K562 (cell line): ENCODE results near the gene PNISR. TPM values are rescaled to one million over a fixed set of nuclear protein-coding genes. Genes with fewer than 3 reads are reported as not detected.

Experiments
- EWSR1 ChIP-seq: fragments of 450-650 bp; IDR thresholded peaks from 2 replicates; pipeline ENCODE4 v1.6.1; 2018; ENCODE audit warnings: borderline replicate concordance, mild to moderate bottlenecking, low read depth, moderate library complexity; ENCODE audit not compliant: partially characterized antibody
- GABPB2 ChIP-seq: fragments of 250-450 bp; sonication (Bioruptor Pico); conservative IDR thresholded peaks from 2 replicates; pipeline ENCODE4 v1.5.1; 2021; ENCODE audit warnings: mild to moderate bottlenecking
- L3MBTL2 ChIP-seq: fragments of 450-650 bp; IDR thresholded peaks from 2 replicates; pipeline ENCODE4 v1.6.1; 2016; ENCODE audit warnings: mild to moderate bottlenecking, moderate library complexity
- NR2C2 ChIP-seq, 2 experiments: fragments of 200-800 bp in 1 of 2; sonication (Bioruptor generic) in 1 of 2; sonication (generic) in 1 of 2; formaldehyde crosslinking in 1 of 2; IDR thresholded peaks; 2 replicates each; pipeline versions ENCODE4 v1.6.1 to v1.8.0; 2016 to 2022; ENCODE audit warnings: mild to moderate bottlenecking in 1 of 2, missing compliant biosample characterization in 1 of 2, missing genetic modification characterization in 1 of 2, missing genetic modification reagents in 1 of 2
- RBM25 ChIP-seq: fragments of 200-400 bp; formaldehyde crosslinking; IDR thresholded peaks from 2 replicates; pipeline ENCODE4 v1.6.1; 2018; ENCODE audit warnings: low read length, low read depth, moderate library complexity; ENCODE audit not compliant: severe bottlenecking
- YY1 ChIP-seq, 3 experiments: IDR thresholded peaks; 2 replicates each; pipeline ENCODE4 v1.6.1; 2011; ENCODE audit warnings: low read length in 2 of 3, mild to moderate bottlenecking in 2 of 3, moderate library complexity in 2 of 3, borderline replicate concordance in 1 of 3, control low read depth in 1 of 3, low read depth in 1 of 3; ENCODE audit not compliant: insufficient read depth in 3 of 3, insufficient replicate concordance in 2 of 3, control insufficient read depth in 1 of 3, insufficient read length in 1 of 3; ENCODE audit errors: extremely low read depth in 1 of 3
- ZNF699 ChIP-seq: fragments of 250-450 bp; sonication (Bioruptor Pico); IDR thresholded peaks from 2 replicates; pipeline ENCODE4 v1.8.0; 2021; ENCODE audit warnings: mild to moderate bottlenecking, moderate library complexity; ENCODE audit not compliant: insufficient replicate concordance
- polyA plus RNA-seq, 8 experiments: library from polyadenylated mRNA; depleted of rRNA in 4 of 8; stranded (reverse) in 5 of 8; unstranded in 3 of 8; fragments of >200 nt; fragmentation: Nextera tagmentation in 2 of 8; fragmentation: Illumina TruSeq in 1 of 8; extraction: Ambion mirVana in 2 of 8; extraction: Trizol in 1 of 8; gene quantifications; 2 replicates each; pipeline versions ENCODE4 v1.2.1 to v1.2.3, GENCODE V29; 2011 to 2014; ENCODE audit warnings: inconsistent platforms in 1 of 8, missing spikeins in 1 of 8
- total RNA-seq, 7 experiments: library from RNA; depleted of rRNA in 6 of 7; stranded (reverse); fragments of >200 nt in 6 of 7; fragmentation: Illumina TruSeq in 2 of 7; extraction: Trizol in 2 of 7; gene quantifications; 2 replicates each; pipeline versions ENCODE4 v1.2.1 to v1.2.3, GENCODE V29; 2011 to 2021; ENCODE audit warnings: low replicate concordance in 1 of 7
- TF ChIP-seq, protein P1 (sequence below): IDR thresholded peaks from 2 replicates; pipeline ENCODE4 v1.6.1; 2012; ENCODE audit warnings: low read depth, low read length, improper control_type of control experiment, borderline replicate concordance
- TF ChIP-seq, protein P2 (sequence below), 2 experiments: fragments of 450-650 bp; formaldehyde crosslinking in 1 of 2; IDR thresholded peaks; 2 replicates each; pipeline versions ENCODE4 v1.4.0 to v1.6.1; 2014 to 2020; ENCODE audit warnings: mild to moderate bottlenecking in 2 of 2, borderline replicate concordance in 1 of 2, low read depth in 1 of 2
- TF ChIP-seq, protein P3 (sequence below), 2 experiments: fragments of 250-450 bp in 1 of 2; fragments of 450-650 bp in 1 of 2; sonication (Bioruptor Pico) in 1 of 2; IDR thresholded peaks; 2 replicates each; pipeline versions ENCODE4 v1.6.1 to v1.8.0; 2016 to 2021; ENCODE audit warnings: mild to moderate bottlenecking in 2 of 2, moderate library complexity in 2 of 2, missing compliant biosample characterization in 1 of 2, missing genetic modification characterization in 1 of 2

PNISR gene
- total and polyA plus RNA-seq, 9 of the 15 experiments (the other 6 are each of a cell fraction or from before 2014, with no cell fraction given) = 97.4 to 206 (median 131) TPM

DNA sequence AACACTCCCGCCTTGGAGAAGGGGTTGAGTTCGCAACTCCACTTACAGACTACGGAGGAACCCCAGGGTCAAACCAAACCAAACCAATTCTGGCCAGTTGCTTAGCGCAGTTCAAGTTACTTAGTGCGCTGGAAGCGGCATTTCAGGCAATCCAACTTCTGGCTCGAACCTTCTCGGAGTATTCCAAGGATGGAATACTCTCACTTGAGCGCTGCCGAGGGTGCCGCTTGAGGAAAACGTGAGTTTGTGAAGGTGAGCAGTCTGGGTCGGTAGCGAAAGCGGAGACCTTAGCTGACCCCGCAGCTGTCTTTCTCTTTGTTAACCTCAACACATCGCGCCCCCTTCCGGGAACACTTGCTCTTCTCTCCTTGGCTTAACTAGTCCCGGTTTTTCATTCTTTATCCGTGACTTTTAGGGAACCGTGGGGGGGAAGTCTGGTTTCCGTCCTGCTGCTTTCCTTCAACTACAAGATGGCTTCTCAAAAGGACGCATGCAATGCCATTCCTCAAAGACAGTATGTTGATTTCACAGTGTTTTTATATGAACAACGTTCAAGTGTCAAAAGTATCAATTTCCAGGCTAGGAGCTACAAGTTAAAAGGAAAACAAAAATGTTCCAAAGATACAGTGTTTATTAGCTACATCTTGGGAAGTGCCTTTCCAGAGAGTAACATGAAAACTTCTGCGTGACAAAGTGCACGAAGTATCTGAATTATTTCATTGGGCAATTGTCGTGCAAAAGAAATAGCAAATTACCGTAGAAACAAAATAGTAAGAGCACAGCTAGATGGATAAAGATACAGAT, 741 bp upstream of the PNISR start (continued):
- TF ChIP-seq YY1 (IDR thresholded peaks at IDR 0.05; ENCODE audit: borderline replicate concordance in 1 of 3, control insufficient read depth in 1 of 3, extremely low read depth in 1 of 3, insufficient read depth in 3 of 3, insufficient read length in 1 of 3, insufficient replicate concordance in 2 of 3, low read depth in 1 of 3, low read length in 2 of 3) = peak in 2 of 3 experiments; percentile 50 to 87
- TF ChIP-seq L3MBTL2 = peak; percentile 30
- TF ChIP-seq NR2C2 (CRISPR knock-in tag; IDR thresholded peaks at IDR 0.05) = no peak
- TF ChIP-seq NR2C2 (tag; IDR thresholded peaks at IDR 0.05) = peak; percentile 96
- no peak for TF ChIP-seq RBM25
- no peak for TF ChIP-seq ZNF699
- TF ChIP-seq, protein P1, sequence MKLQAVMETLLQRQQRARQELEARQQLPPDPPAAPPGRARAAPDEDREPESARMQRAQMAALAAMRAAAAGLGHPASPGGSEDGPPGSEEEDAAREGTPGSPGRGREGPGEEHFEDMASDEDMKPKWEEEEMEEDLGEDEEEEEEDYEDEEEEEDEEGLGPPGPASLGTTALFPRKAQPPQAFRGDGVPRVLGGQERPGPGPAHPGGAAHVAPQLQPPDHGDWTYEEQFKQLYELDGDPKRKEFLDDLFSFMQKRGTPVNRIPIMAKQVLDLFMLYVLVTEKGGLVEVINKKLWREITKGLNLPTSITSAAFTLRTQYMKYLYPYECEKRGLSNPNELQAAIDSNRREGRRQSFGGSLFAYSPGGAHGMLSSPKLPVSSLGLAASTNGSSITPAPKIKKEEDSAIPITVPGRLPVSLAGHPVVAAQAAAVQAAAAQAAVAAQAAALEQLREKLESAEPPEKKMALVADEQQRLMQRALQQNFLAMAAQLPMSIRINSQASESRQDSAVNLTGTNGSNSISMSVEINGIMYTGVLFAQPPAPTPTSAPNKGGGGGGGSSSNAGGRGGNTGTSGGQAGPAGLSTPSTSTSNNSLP = 0 out of 2 replicates have a peak, but pooled peaks have one; percentile 24
- TF ChIP-seq, protein P2, sequence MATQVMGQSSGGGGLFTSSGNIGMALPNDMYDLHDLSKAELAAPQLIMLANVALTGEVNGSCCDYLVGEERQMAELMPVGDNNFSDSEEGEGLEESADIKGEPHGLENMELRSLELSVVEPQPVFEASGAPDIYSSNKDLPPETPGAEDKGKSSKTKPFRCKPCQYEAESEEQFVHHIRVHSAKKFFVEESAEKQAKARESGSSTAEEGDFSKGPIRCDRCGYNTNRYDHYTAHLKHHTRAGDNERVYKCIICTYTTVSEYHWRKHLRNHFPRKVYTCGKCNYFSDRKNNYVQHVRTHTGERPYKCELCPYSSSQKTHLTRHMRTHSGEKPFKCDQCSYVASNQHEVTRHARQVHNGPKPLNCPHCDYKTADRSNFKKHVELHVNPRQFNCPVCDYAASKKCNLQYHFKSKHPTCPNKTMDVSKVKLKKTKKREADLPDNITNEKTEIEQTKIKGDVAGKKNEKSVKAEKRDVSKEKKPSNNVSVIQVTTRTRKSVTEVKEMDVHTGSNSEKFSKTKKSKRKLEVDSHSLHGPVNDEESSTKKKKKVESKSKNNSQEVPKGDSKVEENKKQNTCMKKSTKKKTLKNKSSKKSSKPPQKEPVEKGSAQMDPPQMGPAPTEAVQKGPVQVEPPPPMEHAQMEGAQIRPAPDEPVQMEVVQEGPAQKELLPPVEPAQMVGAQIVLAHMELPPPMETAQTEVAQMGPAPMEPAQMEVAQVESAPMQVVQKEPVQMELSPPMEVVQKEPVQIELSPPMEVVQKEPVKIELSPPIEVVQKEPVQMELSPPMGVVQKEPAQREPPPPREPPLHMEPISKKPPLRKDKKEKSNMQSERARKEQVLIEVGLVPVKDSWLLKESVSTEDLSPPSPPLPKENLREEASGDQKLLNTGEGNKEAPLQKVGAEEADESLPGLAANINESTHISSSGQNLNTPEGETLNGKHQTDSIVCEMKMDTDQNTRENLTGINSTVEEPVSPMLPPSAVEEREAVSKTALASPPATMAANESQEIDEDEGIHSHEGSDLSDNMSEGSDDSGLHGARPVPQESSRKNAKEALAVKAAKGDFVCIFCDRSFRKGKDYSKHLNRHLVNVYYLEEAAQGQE (IDR thresholded peaks at IDR 0.05; ENCODE audit: borderline replicate concordance) = peak; percentile 46
- TF ChIP-seq, protein P2 (CRISPR knock-in tag; IDR thresholded peaks at IDR 0.05; ENCODE audit: low read depth) = no peak
- TF ChIP-seq, protein P3, sequence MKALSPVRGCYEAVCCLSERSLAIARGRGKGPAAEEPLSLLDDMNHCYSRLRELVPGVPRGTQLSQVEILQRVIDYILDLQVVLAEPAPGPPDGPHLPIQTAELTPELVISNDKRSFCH (CRISPR knock-in tag; IDR thresholded peaks at IDR 0.05) = no peak
- TF ChIP-seq, protein P3 (tag; IDR thresholded peaks at IDR 0.05) = peak; percentile 99
- TF ChIP-seq GABPB2 (CRISPR knock-in tag) = no peak
- TF ChIP-seq EWSR1 = no peak
